Body of pancreas (tissue), 4 donors: Measurements from ENCODE around the gene TAC4. TPM values are rescaled to one million over a fixed set of nuclear protein-coding genes. Genes with fewer than 3 reads are reported as not detected.

ENCODE experiments used
- ATAC-seq: fragments of 150-250 bp; one replicate; pipeline ENCODE4 v1.9.1; 2016
- DNase-seq, 4 donors: peaks; one replicate each; pipeline ENCODE4 v3.0.0-alpha.2; 2019
- H3K27ac ChIP-seq, 4 donors: fragments of 200-600 bp; sonication (generic); 1 replicate in 3 of 4; 2 replicates in 1 of 4; pipeline versions ENCODE4 v1.5.1 to v1.6.1; 2016 to 2019; ENCODE audit warnings: mild to moderate bottlenecking in 1 of 4, mixed read lengths in 1 of 4, moderate library complexity in 1 of 4
- H3K27me3 ChIP-seq, 2 donors: fragments of 200-600 bp; sonication (generic); one replicate each; pipeline ENCODE4 v1.6.0; 2016; ENCODE audit warnings: mild to moderate bottlenecking in 1 of 2
- H3K36me3 ChIP-seq, 2 donors: fragments of 200-600 bp; sonication (generic); replicated peaks in 1 of 2; 2 replicates each; pipeline ENCODE4 v1.5.1; 2016; ENCODE audit warnings: low read depth in 2 of 2; ENCODE audit not compliant: insufficient read depth in 1 of 2
- H3K4me1 ChIP-seq: fragments of 200-600 bp; sonication (generic); one replicate; pipeline ENCODE4 v1.6.0; 2016
- H3K4me3 ChIP-seq, 2 donors: fragments of 200-600 bp; sonication (generic); 1 replicate in 1 of 2; 2 replicates in 1 of 2; pipeline ENCODE4 v1.5.1; 2016 to 2019
- H3K9me3 ChIP-seq, 3 donors: fragments of 200-600 bp; sonication (generic); 1 replicate in 2 of 3; 2 replicates in 1 of 3; pipeline ENCODE4 v1.5.1; 2016
- CTCF ChIP-seq, 7 experiments: fragments of 450-650 bp in 4 of 7; fragments of 200-600 bp in 3 of 7; sonication (generic) in 3 of 7; IDR thresholded peaks; one replicate each; pipeline ENCODE4 v1.5.1; 2016 to 2019; ENCODE audit warnings: antibody characterized with exemption in 7 of 7
- POLR2A ChIP-seq, 3 donors: fragments of 450-650 bp; IDR thresholded peaks; one replicate each; pipeline ENCODE4 v1.6.1; 2016; ENCODE audit warnings: antibody characterized with exemption in 3 of 3, mild to moderate bottlenecking in 2 of 3
- WGBS, 2 donors: methylation state at CpG; one replicate each; pipeline ENCODE4 v1.1.5; 2017; 5-methylcytosine and 5-hydroxymethylcytosine counted together
- intact Hi-C: fragments of 100-400 bp; cut with DNase I; formaldehyde crosslinking; loops from one replicate; pipeline ENCODE4 v1.15.1; 2023
- total RNA-seq, 2 donors: library from RNA; depleted of rRNA; stranded (reverse); fragments of >200 nt; gene quantifications; one replicate each; pipeline ENCODE4 v1.1.0, GENCODE V29; 2016

TAC4 gene
- not detected for total RNA-seq

- H3K4me3 ChIP-seq, result no peak within 1 kb of the TSS
- no peaks in the 10 kb centered on the region for H3K27me3 ChIP-seq
- H3K4me1 ChIP-seq, result peaks cover 14% of the 10 kb centered on the region
- intact Hi-C loops, result no loop called here
- no peaks in the 10 kb centered on the region for H3K9me3 ChIP-seq
- TF ChIP-seq CTCF (IDR thresholded peaks at IDR 0.05), result no peak
- TF ChIP-seq POLR2A (IDR thresholded peaks at IDR 0.05), result no peak
- no peaks in the 10 kb centered on the region for H3K36me3 ChIP-seq
- no peak for DNase-seq
- no peak within 1 kb of the TSS for H3K27ac ChIP-seq
- no peak for ATAC-seq
Observed at GRCh38 chr17:49848019-49848473, at the start of gene TAC4. TAC4 (minus strand) TSS chr17:49848069; CDS start chr17:49848017, 52 bp downstream.

- Histone ChIP-seq H3K4me1 (peaks cover 9% of the 10 kb centered on the region), H3K27me3 (no peaks in the 10 kb centered on the region), H3K27ac (no peak overlapping the region), H3K4me3 (no peak overlapping the region), H3K9me3 (no peaks in the 10 kb centered on the region), H3K36me3 (no peaks in the 10 kb centered on the region)
- 52 to 72% methylated on average over 5 of the region's 5 CpGs for WGBS, 2 donors
- ATAC-seq (no peak), DNase-seq (no peak)
- intact Hi-C loops, result no loop called here
- TF ChIP-seq POLR2A (IDR thresholded peaks at IDR 0.05) (no peak), CTCF (IDR thresholded peaks at IDR 0.05) (no peak)
Observed at GRCh38 chr17:49896860-49897259, 49.0 kb upstream of the TAC4 start.

GRCh38 chr17:49896222-49896621, 48.4 kb upstream of the TAC4 start:
- ATAC-seq (no peak), DNase-seq (no peak)
- H3K4me1 ChIP-seq, result peaks cover 9% of the 10 kb centered on the region
- H3K36me3 ChIP-seq, result no peaks in the 10 kb centered on the region
- H3K4me3 ChIP-seq, result no peak overlapping the region
- TF ChIP-seq CTCF (IDR thresholded peaks at IDR 0.05), result no peak
- no peak for TF ChIP-seq POLR2A (IDR thresholded peaks at IDR 0.05)
- H3K27me3 ChIP-seq, result no peaks in the 10 kb centered on the region
- no peaks in the 10 kb centered on the region for H3K9me3 ChIP-seq
- intact Hi-C loops, result no loop called here
- no peak overlapping the region for H3K27ac ChIP-seq
- 74 to 90% methylated on average over 1 of the region's 1 CpG for WGBS, 2 donors

- no peaks in the 10 kb centered on the region for H3K9me3 ChIP-seq
- TF ChIP-seq POLR2A (IDR thresholded peaks at IDR 0.05) (no peak), CTCF (IDR thresholded peaks at IDR 0.05) (no peak)
- intact Hi-C loops, result no loop called here
- no peak overlapping the region for H3K4me3 ChIP-seq
- no peak for ATAC-seq
- no peaks in the 10 kb centered on the region for H3K36me3 ChIP-seq
- WGBS, 2 donors, result 25 to 47% methylated on average over 2 of the region's 2 CpGs
- H3K4me1 ChIP-seq, result peaks cover 9% of the 10 kb centered on the region
- H3K27me3 ChIP-seq, result no peaks in the 10 kb centered on the region
- no peak overlapping the region for H3K27ac ChIP-seq
- no peak for DNase-seq
Observed at GRCh38 chr17:49895812-49896211, 47.9 kb upstream of the TAC4 start.

- 69 to 81% methylated on average over 10 of the region's 10 CpGs for WGBS, 2 donors
- no peaks in the 10 kb centered on the region for H3K9me3 ChIP-seq
- TF ChIP-seq CTCF (IDR thresholded peaks at IDR 0.05) (no peak), POLR2A (IDR thresholded peaks at IDR 0.05) (no peak)
- H3K27me3 ChIP-seq, result no peaks in the 10 kb centered on the region
- H3K4me3 ChIP-seq, result no peak overlapping the region
- DNase-seq (no peak), ATAC-seq (no peak)
- H3K4me1 ChIP-seq, result peaks cover 9% of the 10 kb centered on the region
- no peaks in the 10 kb centered on the region for H3K36me3 ChIP-seq
- intact Hi-C loops, result no loop called here
- H3K27ac ChIP-seq, result no peak overlapping the region
Observed at GRCh38 chr17:49894761-49895160, 46.9 kb upstream of the TAC4 start.
